ENCODE data around the gene IBA57. TPM values are rescaled to one million over a fixed set of nuclear protein-coding genes. Genes with fewer than 3 reads are reported as not detected.

Gene IBA57
- total RNA-seq, 2 experiments from 2014 or later: 9.1 to 9.9 TPM

DNA sequence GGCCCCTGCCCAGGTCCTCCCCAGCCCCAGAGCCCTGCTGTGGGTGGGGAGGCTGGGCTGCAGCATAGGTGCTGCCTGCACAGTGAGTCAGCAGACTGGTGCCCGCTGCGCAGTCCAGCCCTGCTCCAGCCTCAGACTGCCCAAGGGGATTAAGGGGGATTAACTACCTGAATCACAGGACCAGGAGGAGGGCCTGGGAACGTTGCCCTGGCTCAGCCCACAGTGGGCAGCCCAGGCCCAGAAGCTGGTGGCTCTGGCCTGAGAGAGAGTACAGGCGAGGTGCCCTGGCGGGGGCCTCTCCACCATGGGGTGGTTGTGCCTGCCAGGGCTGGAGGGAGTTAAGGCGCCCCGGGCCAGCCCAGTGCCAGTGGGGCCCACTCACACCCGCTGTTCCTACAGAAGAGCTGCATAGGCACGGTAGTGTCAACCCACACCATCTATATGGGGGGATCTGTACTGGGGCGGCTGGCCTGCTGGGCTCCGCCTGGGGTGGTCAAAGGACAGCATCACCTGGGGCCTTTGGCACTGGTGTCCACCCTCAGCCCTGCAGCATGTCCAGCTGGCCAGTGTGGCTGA, 44.6 kb downstream of the IBA57 start:
- ChIA-PET CTCF (ENCODE audit: unreplicated experiment) (no interaction called here), POLR2A (interaction anchor here (0.6 kb wide), 1 partner anchor 60 kb away, joined by 4 read pairs; no protein-coding TSS in a partner anchor)
- peaks cover 4% of the 10 kb centered on the region for H3K4me1 ChIP-seq (ENCODE audit: insufficient read depth, low read length, poor library complexity, severe bottlenecking)
- no peaks in the 10 kb centered on the region for H3K9me3 ChIP-seq (ENCODE audit: low read length)
- H4K20me1 ChIP-seq (ENCODE audit: insufficient read depth, low read length): no peaks in the 10 kb centered on the region
- H3K79me2 ChIP-seq (ENCODE audit: insufficient read depth, low read depth, low read length): no peaks in the 10 kb centered on the region
- no peak for DNase-seq (ENCODE audit: low spot score)
- no peaks in the 10 kb centered on the region for H3K9me2 ChIP-seq (ENCODE audit: insufficient read depth, low read length)
- H2AFZ ChIP-seq (ENCODE audit: low read length): no peak overlapping the region
- no peak overlapping the region for H3K4me3 ChIP-seq (ENCODE audit: low read depth, low read length, poor library complexity, severe bottlenecking)
- no peaks in the 10 kb centered on the region for H3K36me3 ChIP-seq (ENCODE audit: insufficient read depth, low read length)
- intact Hi-C loops (cut with micrococcal nuclease; ENCODE audit: unreplicated experiment): loop anchor here (5.0 kb wide), 1 partner anchor 307 kb away; no protein-coding TSS in a partner anchor
- no peak for TF ChIP-seq EZH2phosphoT487 (IDR thresholded peaks at IDR 0.05; ENCODE audit: borderline replicate concordance, low read depth, low read length)
- TF ChIP-seq, protein P1, sequence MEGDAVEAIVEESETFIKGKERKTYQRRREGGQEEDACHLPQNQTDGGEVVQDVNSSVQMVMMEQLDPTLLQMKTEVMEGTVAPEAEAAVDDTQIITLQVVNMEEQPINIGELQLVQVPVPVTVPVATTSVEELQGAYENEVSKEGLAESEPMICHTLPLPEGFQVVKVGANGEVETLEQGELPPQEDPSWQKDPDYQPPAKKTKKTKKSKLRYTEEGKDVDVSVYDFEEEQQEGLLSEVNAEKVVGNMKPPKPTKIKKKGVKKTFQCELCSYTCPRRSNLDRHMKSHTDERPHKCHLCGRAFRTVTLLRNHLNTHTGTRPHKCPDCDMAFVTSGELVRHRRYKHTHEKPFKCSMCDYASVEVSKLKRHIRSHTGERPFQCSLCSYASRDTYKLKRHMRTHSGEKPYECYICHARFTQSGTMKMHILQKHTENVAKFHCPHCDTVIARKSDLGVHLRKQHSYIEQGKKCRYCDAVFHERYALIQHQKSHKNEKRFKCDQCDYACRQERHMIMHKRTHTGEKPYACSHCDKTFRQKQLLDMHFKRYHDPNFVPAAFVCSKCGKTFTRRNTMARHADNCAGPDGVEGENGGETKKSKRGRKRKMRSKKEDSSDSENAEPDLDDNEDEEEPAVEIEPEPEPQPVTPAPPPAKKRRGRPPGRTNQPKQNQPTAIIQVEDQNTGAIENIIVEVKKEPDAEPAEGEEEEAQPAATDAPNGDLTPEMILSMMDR (conservative IDR thresholded peaks at IDR 0.05; ENCODE audit: low read length): no peak
- H3K4me2 ChIP-seq (ENCODE audit: low read length): no peak overlapping the region
- no peak overlapping the region for H3K27ac ChIP-seq (ENCODE audit: low read depth, low read length, poor library complexity, severe bottlenecking)
- no TSS peak for BruUV-seq (replicated peaks)

DNA sequence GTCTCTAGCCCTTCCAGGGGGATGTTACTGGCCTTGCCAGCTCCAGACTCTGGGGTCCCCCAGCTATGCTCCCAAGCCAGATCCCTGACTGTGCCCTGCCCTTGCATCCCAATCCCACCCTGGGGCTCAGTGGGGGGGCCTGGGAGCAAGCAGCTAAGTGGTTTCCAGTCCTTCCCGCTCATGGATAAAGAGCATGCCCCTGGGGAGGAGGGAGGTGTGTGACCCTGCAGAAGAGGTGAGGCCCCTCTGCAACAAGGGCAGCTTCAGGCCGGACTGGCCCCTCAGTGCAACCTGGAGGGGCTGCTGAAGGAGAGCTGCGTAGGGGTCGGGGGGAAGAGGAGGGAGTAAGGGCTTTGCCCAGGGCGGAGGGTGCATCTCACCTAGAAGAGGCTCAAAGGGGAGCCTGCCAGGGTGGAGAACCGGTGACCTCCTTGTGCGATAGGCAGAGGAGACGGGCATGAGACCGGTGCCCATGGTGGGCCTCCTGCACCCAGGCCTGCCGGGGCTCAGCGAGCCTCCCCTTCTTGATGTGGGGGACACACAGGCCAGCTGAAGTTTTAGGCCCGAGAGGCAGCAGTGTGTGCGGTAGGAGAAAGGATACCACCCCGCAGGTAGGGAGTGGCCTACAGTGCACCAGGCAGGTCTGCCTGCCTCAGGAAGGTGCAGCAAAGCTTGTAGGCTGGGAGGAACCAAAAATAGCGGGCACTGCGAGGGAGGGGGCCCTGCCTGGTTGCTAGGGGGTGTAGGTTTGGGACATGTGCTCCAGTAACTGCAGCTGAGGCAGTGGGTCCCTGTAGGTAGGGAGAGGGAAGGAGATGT, 45.3 kb downstream of the IBA57 start:
- Histone ChIP-seq H3K4me2 (ENCODE audit: low read length) (no peak overlapping the region), H3K36me3 (ENCODE audit: insufficient read depth, low read length) (no peaks in the 10 kb centered on the region), H2AFZ (ENCODE audit: low read length) (no peak overlapping the region), H3K9me3 (ENCODE audit: low read length) (no peaks in the 10 kb centered on the region), H3K9me2 (ENCODE audit: insufficient read depth, low read length) (no peaks in the 10 kb centered on the region), H4K20me1 (ENCODE audit: insufficient read depth, low read length) (no peaks in the 10 kb centered on the region), H3K79me2 (ENCODE audit: insufficient read depth, low read depth, low read length) (no peaks in the 10 kb centered on the region), H3K4me3 (ENCODE audit: low read depth, low read length, poor library complexity, severe bottlenecking) (no peak overlapping the region), H3K27ac (ENCODE audit: low read depth, low read length, poor library complexity, severe bottlenecking) (no peak overlapping the region), H3K4me1 (ENCODE audit: insufficient read depth, low read length, poor library complexity, severe bottlenecking) (peaks cover 4% of the 10 kb centered on the region)
- no peak for DNase-seq (ENCODE audit: low spot score)
- ChIA-PET CTCF (ENCODE audit: unreplicated experiment) (no interaction called here), POLR2A (no interaction called here)
- no TSS peak for BruUV-seq (replicated peaks)
- no peak for TF ChIP-seq EZH2phosphoT487 (IDR thresholded peaks at IDR 0.05; ENCODE audit: borderline replicate concordance, low read depth, low read length)
- TF ChIP-seq, protein P1 (conservative IDR thresholded peaks at IDR 0.05; ENCODE audit: low read length): no peak
- intact Hi-C loops (cut with micrococcal nuclease; ENCODE audit: unreplicated experiment): loop anchor here (5.0 kb wide), 1 partner anchor 306 kb away; no protein-coding TSS in a partner anchor
